ENCODE results near the gene PYGM. TPM values are rescaled to one million over a fixed set of nuclear protein-coding genes. Genes with fewer than 3 reads are reported as not detected.
A peak's percentile ranks its signal among the peaks of the same experiment; 100 is the strongest.

The PYGM gene
- total RNA-seq, 6 donors from 2014 or later, result 1.0 to 3.7 (median 1.5) TPM

- no peaks in the 10 kb centered on the region for H3K27me3 ChIP-seq
- no peak overlapping the region for H3K27ac ChIP-seq
- WGBS, 2 donors, result 89 to 95% methylated on average over 13 to 14 of the region's 15 CpGs
- no peak for ATAC-seq (ENCODE audit: low FRiP score in 2 of 2)
- H3K9me3 ChIP-seq, result no peaks in the 10 kb centered on the region
- peak in 1 of 2 donors; percentile 69 for DNase-seq
- H3K36me3 ChIP-seq, result peaks cover 0 to 18% (median 12%) of the 10 kb centered on the region in 4 donors
- no peak for TF ChIP-seq POLR2AphosphoS5 (IDR thresholded peaks at IDR 0.05)
- no peak for TF ChIP-seq EP300 (IDR thresholded peaks at IDR 0.05)
- TF ChIP-seq POLR2A (IDR thresholded peaks at IDR 0.05), result no peak
- peaks cover 13 to 26% (median 15%) of the 10 kb centered on the region in 4 donors for H3K4me1 ChIP-seq
- H3K4me3 ChIP-seq, result no peak overlapping the region
Measured at GRCh38 chr11:64758330-64759079, 1.3 kb downstream of the PYGM start.

DNA sequence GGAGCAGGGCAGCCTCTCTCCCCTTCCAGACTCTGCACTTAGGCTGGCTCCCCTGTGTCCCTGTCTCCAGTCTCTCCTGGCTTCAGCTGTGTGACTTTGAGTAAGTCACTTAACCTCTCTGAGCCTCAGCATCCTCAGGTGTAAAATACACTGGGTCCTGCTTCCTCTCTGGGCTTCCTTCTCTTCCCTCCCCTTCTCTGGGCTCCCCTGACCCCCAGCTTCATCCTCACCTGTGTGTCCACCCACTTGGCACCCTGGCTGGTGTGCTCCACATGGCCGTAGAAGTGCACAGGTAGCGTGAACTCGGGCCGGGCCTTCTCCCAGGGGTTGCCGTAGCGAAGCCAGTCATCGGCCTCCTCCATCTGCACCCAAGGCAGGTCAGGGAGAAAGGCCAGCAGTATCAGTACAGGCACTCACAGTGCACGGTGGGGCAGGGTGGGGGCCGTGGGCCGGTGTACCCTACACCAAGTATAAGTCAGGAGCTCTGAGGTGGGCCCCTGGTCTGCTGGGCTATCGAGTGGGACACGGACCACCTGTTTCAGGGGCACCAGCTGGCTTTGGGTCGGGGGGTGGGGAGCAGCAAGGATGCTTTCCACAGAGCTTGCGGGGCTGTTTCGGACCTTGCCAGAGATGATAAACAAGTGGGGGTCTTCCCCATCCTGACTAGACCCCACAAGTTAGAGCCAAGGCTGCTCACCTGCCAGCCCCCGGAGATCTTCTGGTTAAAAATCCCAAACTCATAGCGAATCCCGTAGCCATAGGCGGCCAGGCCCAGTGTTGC, 2.0 kb downstream of the PYGM start:
- ATAC-seq (ENCODE audit: low FRiP score in 2 of 2) (no peak), DNase-seq (peak in 1 of 2 donors; percentile 57)
- H3K27ac ChIP-seq, result no peak overlapping the region

GRCh38 chr11:64755681-64756361, 4.0 kb downstream of the PYGM start:
- no peaks in the 10 kb centered on the region for H3K9me3 ChIP-seq
- peaks cover 0 to 1% (median 0%) of the 10 kb centered on the region in 4 donors for H3K36me3 ChIP-seq
- no peak overlapping the region for H3K4me3 ChIP-seq
- no peaks in the 10 kb centered on the region for H3K27me3 ChIP-seq
- 92% methylated on average over 10 to 13 of the region's 13 CpGs for WGBS, 2 donors
- no peak overlapping the region for H3K27ac ChIP-seq
- peaks cover 0 to 18% (median 8%) of the 10 kb centered on the region in 4 donors for H3K4me1 ChIP-seq
- TF ChIP-seq POLR2A (IDR thresholded peaks at IDR 0.05), result no peak
- TF ChIP-seq, protein P1, sequence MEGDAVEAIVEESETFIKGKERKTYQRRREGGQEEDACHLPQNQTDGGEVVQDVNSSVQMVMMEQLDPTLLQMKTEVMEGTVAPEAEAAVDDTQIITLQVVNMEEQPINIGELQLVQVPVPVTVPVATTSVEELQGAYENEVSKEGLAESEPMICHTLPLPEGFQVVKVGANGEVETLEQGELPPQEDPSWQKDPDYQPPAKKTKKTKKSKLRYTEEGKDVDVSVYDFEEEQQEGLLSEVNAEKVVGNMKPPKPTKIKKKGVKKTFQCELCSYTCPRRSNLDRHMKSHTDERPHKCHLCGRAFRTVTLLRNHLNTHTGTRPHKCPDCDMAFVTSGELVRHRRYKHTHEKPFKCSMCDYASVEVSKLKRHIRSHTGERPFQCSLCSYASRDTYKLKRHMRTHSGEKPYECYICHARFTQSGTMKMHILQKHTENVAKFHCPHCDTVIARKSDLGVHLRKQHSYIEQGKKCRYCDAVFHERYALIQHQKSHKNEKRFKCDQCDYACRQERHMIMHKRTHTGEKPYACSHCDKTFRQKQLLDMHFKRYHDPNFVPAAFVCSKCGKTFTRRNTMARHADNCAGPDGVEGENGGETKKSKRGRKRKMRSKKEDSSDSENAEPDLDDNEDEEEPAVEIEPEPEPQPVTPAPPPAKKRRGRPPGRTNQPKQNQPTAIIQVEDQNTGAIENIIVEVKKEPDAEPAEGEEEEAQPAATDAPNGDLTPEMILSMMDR (IDR thresholded peaks at IDR 0.05), result no peak
- TF ChIP-seq EP300 (IDR thresholded peaks at IDR 0.05), result no peak
- TF ChIP-seq POLR2AphosphoS5 (IDR thresholded peaks at IDR 0.05), result no peak
- no peak for DNase-seq
- no peak for ATAC-seq (ENCODE audit: low FRiP score in 2 of 2)

More for the DNA sequence above, 2.0 kb downstream of the PYGM start:
- TF ChIP-seq EP300 (IDR thresholded peaks at IDR 0.05) (no peak), POLR2A (IDR thresholded peaks at IDR 0.05) (no peak), POLR2AphosphoS5 (IDR thresholded peaks at IDR 0.05) (no peak)
- TF ChIP-seq, protein P1 (IDR thresholded peaks at IDR 0.05), result no peak
- Histone ChIP-seq H3K4me3 (no peak overlapping the region), H3K27me3 (no peaks in the 10 kb centered on the region), H3K4me1 (peaks cover 6 to 18% (median 9%) of the 10 kb centered on the region in 4 donors), H3K36me3 (peaks cover 0 to 11% (median 5%) of the 10 kb centered on the region in 4 donors), H3K9me3 (no peaks in the 10 kb centered on the region)
- 86% methylated on average over 9 to 19 of the region's 19 CpGs for WGBS, 2 donors

GRCh38 chr11:64754919-64755662, 4.7 kb downstream of the PYGM start:
- no peak overlapping the region for H3K27ac ChIP-seq
- H3K4me1 ChIP-seq, result peaks cover 0 to 11% (median 6%) of the 10 kb centered on the region in 4 donors
- 95% methylated on average over 13 to 19 of the region's 21 CpGs for WGBS, 2 donors
- no peaks in the 10 kb centered on the region for H3K9me3 ChIP-seq
- no peaks in the 10 kb centered on the region for H3K27me3 ChIP-seq
- DNase-seq (no peak), ATAC-seq (ENCODE audit: low FRiP score in 2 of 2) (no peak)
- TF ChIP-seq EP300 (IDR thresholded peaks at IDR 0.05), result no peak
- TF ChIP-seq, protein P1 (IDR thresholded peaks at IDR 0.05), result no peak
- TF ChIP-seq POLR2A (IDR thresholded peaks at IDR 0.05), result no peak
- H3K4me3 ChIP-seq, result no peak overlapping the region
- H3K36me3 ChIP-seq, result no peaks in the 10 kb centered on the region
